ENCODE measurements around the gene ZSWIM8.

The ZSWIM8 gene

GRCh38 chr10:73827346-73828089, 42.1 kb downstream of the ZSWIM8 start:
- no peak for TF ChIP-seq CTCF (IDR thresholded peaks at IDR 0.05)

- no peak for TF ChIP-seq CTCF (IDR thresholded peaks at IDR 0.05)
Observed at GRCh38 chr10:73828161-73828560, 42.8 kb downstream of the ZSWIM8 start.

GRCh38 chr10:73836427-73836980, 51.1 kb downstream of the ZSWIM8 start:
- no peak for TF ChIP-seq CTCF (IDR thresholded peaks at IDR 0.05)

- TF ChIP-seq CTCF (IDR thresholded peaks at IDR 0.05): no peak
Observed at GRCh38 chr10:73837072-73837471, 51.7 kb downstream of the ZSWIM8 start.

- TF ChIP-seq CTCF (IDR thresholded peaks at IDR 0.05): no peak
Observed at GRCh38 chr10:73838008-73838567, 52.7 kb downstream of the ZSWIM8 start.

- no peak for TF ChIP-seq CTCF (IDR thresholded peaks at IDR 0.05)
Observed at GRCh38 chr10:73838827-73839226, 53.4 kb downstream of the ZSWIM8 start.

- TF ChIP-seq CTCF (IDR thresholded peaks at IDR 0.05): no peak
Observed at GRCh38 chr10:73839276-73839966, 54.0 kb downstream of the ZSWIM8 start.

Measured in LNCAP (cell line).